GM19438 (cell line): ENCODE data around the gene PPP1R9A.

Experiments
- ATAC-seq: cut with Tn5 transposase; IDR thresholded peaks from one replicate; pipeline ENCODE4 v1.9.1; 2021; ENCODE audit warnings: low read depth; ENCODE audit not compliant: unreplicated experiment

The PPP1R9A gene

GRCh38 chr7:94907026-94907810, at the start of gene PPP1R9A:
Gene PPP1R9A (plus strand): TSS chr7:94907594. CDS start chr7:94910114, 2,520 bp downstream.
- no peak for ATAC-seq

GRCh38 chr7:94871132-94871531, 36.3 kb upstream of the PPP1R9A start:
- ATAC-seq: no peak

DNA sequence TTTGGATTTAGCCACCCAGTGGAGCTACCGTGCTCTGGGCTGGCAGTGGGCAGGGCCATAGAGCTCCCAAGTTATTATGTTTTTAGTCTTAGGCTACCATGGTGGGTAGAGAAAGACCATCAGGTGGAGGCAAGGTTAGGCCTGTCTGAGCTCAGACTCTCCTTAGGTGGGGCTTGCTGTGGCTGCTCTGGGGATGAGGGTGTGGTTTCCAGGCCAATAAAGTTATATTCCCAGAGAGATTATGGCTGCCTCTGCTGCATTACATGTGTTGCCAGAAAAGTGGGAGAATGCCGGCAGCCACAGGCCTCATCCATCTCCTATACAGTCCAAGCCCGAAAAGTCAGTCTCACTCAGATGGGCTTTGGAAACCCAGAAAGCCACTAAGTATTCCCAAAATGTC, 34.2 kb upstream of the PPP1R9A start:
- ATAC-seq: no peak

DNA sequence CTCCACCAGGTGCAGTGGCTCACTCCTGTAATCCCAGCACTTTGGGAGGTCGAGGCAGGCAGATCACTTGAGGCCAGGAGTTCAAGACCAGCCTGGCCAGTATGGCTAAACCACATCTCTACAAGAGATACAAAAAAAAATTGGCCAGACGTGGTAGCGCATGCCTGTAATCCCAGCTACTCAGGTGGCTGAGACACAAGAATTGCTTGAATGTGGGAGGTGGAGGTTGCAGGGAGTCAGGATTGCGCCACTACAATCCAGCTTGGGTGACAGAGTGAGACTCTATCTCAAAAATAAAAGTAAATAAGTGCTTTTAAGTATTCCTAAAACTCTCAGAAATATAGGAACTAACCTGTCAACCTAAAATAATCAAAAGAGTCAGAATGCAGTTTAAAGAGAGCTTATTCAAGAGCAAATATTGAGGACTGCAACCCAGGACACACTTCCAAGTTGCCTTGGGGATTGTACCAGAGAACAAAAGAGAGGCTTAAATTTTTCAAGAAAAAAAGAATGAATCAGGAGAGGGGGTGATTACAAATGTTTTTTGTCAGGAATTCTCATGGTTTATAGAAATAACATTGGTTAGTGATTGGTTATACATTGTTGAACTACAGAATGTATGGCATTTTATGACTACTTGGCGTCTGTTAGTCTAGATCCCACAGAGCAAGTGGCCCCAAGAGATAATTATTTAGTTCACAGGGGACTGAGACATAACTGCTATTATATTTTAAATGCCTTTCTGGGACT, 33.2 kb upstream of the PPP1R9A start:
- no peak for ATAC-seq

DNA sequence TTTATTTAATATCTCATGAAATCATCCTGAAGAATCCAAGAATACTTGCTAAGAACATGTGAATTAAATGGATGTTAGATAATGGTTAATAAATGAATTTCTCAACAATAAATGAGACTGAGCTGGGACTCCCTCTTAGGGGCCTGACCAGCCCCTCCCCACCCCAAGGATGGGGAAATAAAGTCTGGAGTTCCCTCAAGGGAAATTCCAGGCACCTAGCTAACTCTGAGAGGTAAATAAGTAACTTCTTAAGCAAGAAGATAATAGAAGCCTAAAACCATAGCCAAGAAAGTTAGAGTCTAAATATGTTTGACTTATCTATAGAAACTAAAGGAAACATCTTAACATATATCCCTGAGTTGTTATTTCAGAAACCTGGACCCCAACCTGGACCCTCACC, 32.2 kb upstream of the PPP1R9A start:
- no peak for ATAC-seq

DNA sequence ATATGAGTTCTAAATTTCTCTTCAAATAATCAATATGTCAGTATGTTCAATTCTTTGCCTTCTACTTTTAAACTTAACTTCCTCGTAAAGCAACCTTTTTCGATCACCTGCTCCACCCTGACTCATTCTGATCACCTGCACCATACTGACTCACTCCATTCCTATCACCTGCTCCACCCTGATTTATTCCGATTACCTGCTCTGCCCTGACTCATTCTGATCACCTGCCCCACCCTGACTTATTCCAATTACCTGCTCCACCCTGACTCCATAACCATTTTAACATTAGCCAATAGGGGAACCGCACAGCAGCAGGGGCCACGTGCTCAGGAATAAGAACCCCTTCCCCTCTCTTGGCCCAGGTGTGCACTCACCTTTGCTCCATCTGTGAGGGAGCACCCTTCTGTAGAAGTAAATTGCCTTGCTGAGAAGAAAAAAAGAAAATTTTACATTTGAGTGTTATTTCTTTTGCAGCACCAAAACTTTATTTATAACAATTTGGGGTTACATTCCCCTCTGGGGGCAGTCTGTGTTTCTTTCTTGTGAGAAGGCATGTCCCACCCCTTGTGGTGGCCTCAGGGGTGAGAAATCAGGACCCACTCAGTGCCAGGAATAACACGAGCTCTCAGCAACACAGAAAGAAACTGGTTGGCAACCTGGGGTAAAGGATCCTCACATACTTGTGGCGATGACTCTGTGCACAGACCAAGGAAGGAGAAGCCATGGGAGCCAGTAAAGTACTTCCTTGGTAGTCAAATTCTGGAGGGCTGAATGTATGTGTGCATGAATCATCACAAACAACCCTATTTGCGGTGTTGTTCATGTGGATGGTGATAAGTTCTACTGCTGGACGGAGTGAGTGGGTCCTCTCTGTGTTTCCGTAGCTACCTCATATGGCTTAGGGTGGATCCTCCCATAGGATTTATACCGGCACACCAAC, 29.4 kb upstream of the PPP1R9A start:
- no peak for ATAC-seq

- ATAC-seq: no peak
These were observed 24.5 kb upstream of the PPP1R9A start for GRCh38 chr7:94882891-94883290.

GRCh38 chr7:94883616-94884015, 23.8 kb upstream of the PPP1R9A start:
- ATAC-seq: no peak

DNA sequence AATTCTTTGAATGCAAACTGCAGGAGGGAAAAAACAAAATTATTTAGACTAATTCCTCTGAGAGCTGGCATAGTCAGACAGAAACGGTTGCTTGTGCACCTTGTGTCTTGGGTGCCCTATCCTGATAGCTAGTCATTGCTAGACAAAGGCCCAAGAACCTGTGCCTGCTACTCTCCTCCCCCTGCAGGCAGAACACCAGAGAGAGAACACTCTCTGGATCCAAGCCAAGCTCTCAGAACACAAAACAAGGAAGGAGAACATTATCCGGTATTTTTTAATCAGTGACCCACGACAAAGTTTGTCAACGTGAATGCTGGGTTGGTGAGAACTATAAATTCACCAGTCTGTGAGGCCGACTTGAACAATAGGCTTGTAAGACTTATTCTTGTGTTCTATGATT, 18.8 kb upstream of the PPP1R9A start:
- no peak for ATAC-seq

DNA sequence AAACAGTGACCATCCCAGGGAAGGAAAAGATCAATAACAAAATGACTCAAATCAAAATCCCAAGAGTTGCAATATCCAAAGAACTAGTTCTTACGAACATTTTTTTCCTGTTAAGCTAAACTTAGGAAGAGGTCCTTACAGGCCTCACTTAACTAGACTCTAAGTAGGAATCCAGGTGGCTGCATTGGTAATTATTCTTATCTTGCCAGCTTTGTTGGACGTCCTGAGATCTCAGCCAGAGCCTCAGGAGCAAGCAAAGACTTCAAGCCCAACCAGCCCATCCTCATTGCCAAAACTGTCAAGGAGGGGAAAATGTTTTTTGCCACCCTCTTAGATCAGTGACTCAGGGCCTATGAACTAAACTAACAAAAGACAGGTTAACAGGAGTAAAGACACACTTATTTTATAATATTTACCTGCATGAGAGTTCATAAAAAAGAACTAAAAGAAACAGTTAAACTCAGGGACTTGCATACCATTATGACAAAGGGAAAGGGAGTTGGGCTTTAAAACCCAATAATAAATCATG, 18.3 kb upstream of the PPP1R9A start:
- ATAC-seq: no peak

DNA sequence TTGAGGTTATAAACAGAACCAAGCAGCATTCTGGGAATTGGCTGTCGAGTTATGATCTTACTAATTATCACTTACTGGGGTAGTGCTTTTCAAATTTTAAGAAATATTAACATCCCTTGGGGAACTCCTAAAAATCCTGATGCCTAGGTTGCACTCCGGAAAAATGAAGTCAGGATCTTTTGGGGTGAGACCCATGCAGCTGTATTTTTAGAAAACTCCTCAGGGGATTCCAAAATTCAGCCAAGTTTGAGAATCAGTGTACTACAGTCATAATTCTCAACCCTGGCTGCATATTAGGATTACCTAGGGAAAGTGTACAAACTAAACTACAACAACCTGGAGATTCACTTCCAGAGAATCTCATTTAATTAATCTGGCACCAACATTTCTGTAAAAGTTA, 17.2 kb upstream of the PPP1R9A start:
- no peak for ATAC-seq

DNA sequence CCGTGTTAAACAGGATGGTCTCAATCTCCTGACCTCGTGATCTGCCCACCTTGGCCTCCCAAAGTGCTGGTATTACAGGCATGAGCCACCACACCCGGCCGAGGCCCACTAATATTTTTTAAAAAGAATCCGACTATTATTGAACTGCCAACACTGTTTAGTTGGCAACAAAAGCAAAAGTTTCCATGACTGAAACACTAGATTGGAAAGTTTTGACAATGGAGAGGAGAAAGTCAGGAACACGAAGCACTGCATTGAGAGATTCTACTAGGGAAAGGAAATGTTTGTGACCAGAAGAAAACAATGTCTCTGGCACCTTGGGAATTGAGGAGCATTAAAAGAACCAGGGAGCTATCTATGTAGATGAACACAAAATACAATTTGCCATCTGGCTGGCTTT, 13.7 kb upstream of the PPP1R9A start:
- ATAC-seq: no peak

DNA sequence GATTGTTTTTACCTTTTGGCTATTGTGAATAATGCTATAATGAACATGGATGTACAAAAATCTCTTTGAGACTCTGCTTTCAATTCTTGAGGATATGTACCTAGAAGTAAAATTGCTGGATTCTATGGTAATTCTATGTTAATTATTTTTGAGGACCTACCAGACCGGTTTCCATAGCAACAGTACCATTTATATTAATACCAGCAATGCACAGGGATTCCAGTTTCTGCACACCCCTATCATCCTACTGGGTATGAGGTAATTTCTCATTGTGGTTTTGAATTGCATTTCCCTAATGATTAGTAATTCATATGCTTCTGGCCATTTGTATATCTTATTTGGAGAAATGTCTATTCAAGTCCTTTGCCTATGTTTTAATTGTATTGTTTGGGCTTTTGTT, 9.9 kb upstream of the PPP1R9A start:
- no peak for ATAC-seq

DNA sequence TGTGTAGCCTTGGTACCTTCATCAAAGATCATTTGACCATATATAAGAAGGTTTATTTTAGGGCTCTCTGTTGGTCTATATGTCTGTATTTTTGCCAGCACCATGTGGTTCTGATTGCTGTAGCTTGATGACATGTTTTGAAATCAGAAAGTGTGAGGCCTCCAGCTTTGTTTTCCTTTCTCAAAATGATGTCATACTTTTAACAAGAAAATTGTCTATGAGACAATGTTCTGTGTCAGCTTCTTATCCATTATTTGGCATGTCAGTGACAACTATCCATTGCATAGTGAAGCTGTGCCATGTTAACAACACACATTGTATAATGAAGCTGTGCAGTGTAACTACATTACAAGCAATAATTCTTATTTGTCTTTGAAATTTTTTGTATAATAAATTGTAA, 9.1 kb upstream of the PPP1R9A start:
- no peak for ATAC-seq

GRCh38 chr7:94901981-94902380, 5.4 kb upstream of the PPP1R9A start:
- no peak for ATAC-seq

GRCh38 chr7:94903971-94904370, 3.4 kb upstream of the PPP1R9A start:
- no peak for ATAC-seq

DNA sequence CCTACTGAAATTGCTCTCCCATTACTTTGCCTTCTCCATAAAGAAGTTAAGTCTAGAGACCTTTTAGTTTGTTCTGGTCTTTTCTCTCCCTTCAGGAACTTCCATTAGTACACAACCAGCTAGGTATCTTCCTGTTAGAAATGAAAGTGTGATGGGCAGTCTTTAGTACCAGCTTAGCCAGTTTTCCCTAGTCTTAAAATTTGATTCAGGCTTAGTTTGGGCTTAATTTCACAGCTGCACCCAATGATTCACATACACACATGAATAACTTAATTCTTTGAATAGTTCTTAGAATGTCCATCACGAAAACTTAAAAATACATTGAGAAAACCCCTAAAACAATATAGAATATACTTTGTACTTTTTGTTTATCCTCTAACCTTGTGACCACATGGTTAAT, 2.4 kb upstream of the PPP1R9A start:
- ATAC-seq: no peak

DNA sequence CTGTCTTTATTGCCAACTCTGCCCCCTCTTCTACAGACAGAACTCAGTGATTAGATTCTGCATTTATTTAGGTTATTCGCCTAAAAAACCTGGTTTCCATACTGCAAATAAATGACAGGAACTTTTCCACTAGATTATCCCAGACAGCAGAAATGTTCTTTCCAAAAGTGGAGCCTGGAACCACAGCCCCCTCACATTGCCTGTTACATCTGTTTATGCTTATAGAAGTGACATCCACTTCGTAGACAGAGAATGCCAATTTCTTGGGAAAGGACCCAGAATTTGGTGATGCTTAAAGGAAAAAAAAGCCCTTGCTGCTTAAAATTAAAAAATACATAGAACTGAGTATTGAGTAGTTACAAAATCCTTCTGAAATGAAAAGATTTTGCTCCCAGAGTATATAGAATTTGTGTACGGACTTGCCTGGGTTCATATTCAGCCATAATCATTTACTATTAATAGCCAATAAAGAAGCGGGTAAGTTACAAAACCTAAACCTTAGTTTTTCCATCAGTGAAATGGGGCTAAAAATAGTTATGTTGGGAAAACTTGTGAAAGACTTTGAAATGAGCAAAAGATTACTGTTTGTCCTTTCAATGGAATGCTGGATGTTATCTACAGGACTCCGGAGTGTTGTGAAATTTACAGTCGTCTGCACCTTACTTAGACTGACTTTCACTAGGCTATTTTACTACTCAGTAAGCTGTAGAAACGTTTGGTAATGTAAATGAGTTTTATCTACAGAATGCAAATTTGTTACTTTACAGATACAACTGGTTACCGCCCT, 1.1 kb upstream of the PPP1R9A start:
- no peak for ATAC-seq

DNA sequence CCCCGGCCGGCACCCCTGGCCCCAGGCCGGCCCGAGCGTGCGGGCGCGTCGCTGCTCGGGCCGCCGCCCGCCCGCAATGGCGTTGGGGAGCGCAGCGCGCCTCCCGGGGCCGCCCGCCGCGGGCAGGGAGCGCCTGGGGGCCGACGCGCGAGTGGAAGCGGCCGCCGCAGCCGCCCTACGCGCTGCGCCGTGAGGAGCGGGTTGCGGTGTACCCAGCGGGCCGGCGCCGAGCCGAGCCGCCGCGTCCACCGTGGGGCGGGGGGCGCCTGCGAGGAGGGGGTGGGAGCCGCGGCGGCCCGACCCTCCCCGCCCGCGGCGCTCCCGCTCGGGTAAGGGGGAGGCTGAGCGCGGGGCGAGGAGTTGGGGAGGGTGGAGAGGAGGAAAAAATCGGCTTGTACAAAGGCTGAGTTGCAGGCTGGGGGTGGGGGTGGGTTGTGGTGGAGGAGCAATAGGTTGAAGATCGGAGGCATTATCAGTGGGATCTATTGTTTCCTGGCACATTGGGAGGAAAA, 473 bp downstream of the PPP1R9A start:
- no peak for ATAC-seq
